HepG2 (cell line): Measurements from ENCODE around the gene ALPL. TPM values are rescaled to one million over a fixed set of nuclear protein-coding genes. Genes with fewer than 3 reads are reported as not detected.

Source experiments
- ATAC-seq: fragments of 200-7000 bp; cut with Tn5 transposase; 3 replicates; pipeline ENCODE4 v1.9.1; 2020; ENCODE audit warnings: mild to moderate bottlenecking, moderate library complexity
- BruUV-seq: library from RNA; stranded (reverse); fragments of 400-500 nt; replicated peaks from 2 replicates; lab custom pipeline; 2021; lab: Mats Ljungman, UMichigan
- CTCF ChIA-PET: fragments of 300-600 bp; formaldehyde crosslinking; extraction: SDS; loops from one replicate; lab custom pipeline; 2021; ENCODE audit warnings: low total read pairs, inconsistent platforms, low intra/inter-chr PET ratio; lab: Yijun Ruan, JAX
- POLR2A ChIA-PET: fragments of 350-600 bp; sonication (Branson Sonifier 250); formaldehyde crosslinking; loops from one replicate; lab custom pipeline; 2020; ENCODE audit warnings: antibody characterized with exemption, inconsistent platforms; lab: Yijun Ruan, JAX
- DNase-seq: peaks from one replicate; pipeline ENCODE4 v3.0.0-alpha.2; 2015; ENCODE audit warnings: low spot score
- FAIRE-seq: peaks from 3 replicates; lab custom pipeline; 2011; peaks lifted over from hg19 to GRCh38; lab: Jason Lieb, UNC
- H2AFZ ChIP-seq: one replicate; pipeline ENCODE4 v1.6.1; 2011; ENCODE audit warnings: low read length, inconsistent platforms
- H3K27ac ChIP-seq: fragments of 300-600 bp; 3 replicates; pipeline ENCODE4 v1.8.0; 2011; ENCODE audit warnings: mixed run types, mild to moderate bottlenecking, mixed read lengths, low read length, inconsistent platforms; ENCODE audit not compliant: insufficient read depth; ENCODE audit errors: extremely low read length
- H3K27me3 ChIP-seq, 2 experiments: fragments of 200-600 bp in 1 of 2; 2 replicates in 1 of 2; 3 replicates in 1 of 2; pipeline versions ENCODE4 v1.6.0 to v1.8.0; 2011; ENCODE audit warnings: low read length in 2 of 2, mild to moderate bottlenecking in 2 of 2, moderate library complexity in 2 of 2, inconsistent platforms in 1 of 2; ENCODE audit not compliant: insufficient read depth in 2 of 2, control insufficient read depth in 1 of 2
- H3K36me3 ChIP-seq, 2 experiments: fragments of 200-600 bp in 1 of 2; replicated peaks in 1 of 2; 2 replicates in 1 of 2; 3 replicates in 1 of 2; pipeline versions ENCODE4 v1.5.1 to v1.8.0; 2011; ENCODE audit warnings: low read length in 2 of 2, inconsistent platforms in 1 of 2; ENCODE audit not compliant: insufficient read depth in 2 of 2, control insufficient read depth in 1 of 2
- H3K4me1 ChIP-seq: 2 replicates; pipeline ENCODE4 v1.5.1; 2012; ENCODE audit warnings: low read length, inconsistent platforms; ENCODE audit not compliant: insufficient read depth
- H3K4me2 ChIP-seq: 2 replicates; pipeline ENCODE4 v1.6.0; 2011; ENCODE audit warnings: low read depth, low read length, inconsistent platforms
- H3K4me3 ChIP-seq, 3 experiments: fragments of 200-600 bp in 1 of 3; sonication (generic), shearing (Covaris generic) in 1 of 3; replicated peaks in 1 of 3; 2 replicates each; pipeline ENCODE4 v1.5.1; 2011 to 2016; ENCODE audit warnings: low read length in 3 of 3, inconsistent platforms in 2 of 3, low read depth in 2 of 3, mild to moderate bottlenecking in 2 of 3, control low read depth in 1 of 3, mixed read lengths in 1 of 3; ENCODE audit not compliant: insufficient read depth in 1 of 3
- H3K79me2 ChIP-seq: one replicate; pipeline ENCODE4 v1.6.1; 2011; ENCODE audit warnings: low read length, inconsistent platforms; ENCODE audit not compliant: insufficient read depth
- H3K9ac ChIP-seq: 2 replicates; pipeline ENCODE4 v1.6.0; 2011; ENCODE audit warnings: mild to moderate bottlenecking, low read depth, low read length, inconsistent platforms; ENCODE audit not compliant: insufficient read depth
- H3K9me3 ChIP-seq: 2 replicates; pipeline ENCODE4 v1.5.1; 2012; ENCODE audit warnings: mild to moderate bottlenecking, low read length
- H4K20me1 ChIP-seq: 2 replicates; pipeline ENCODE4 v1.6.0; 2011; ENCODE audit warnings: inconsistent platforms, mild to moderate bottlenecking, low read length, moderate library complexity; ENCODE audit not compliant: insufficient read depth
- ATF1 ChIP-seq: IDR thresholded peaks from 2 replicates; pipeline ENCODE4 v1.6.1; 2016; ENCODE audit warnings: mild to moderate bottlenecking, control low read depth
- ATF4 ChIP-seq, 2 experiments: fragments of 450-650 bp in 1 of 2; sonication (generic) in 1 of 2; formaldehyde crosslinking; IDR thresholded peaks; 2 replicates each; pipeline versions ENCODE4 v1.5.0 to v1.8.0; 2020 to 2022; ENCODE audit warnings: mild to moderate bottlenecking in 1 of 2, missing genetic modification reagents in 1 of 2
- EED ChIP-seq: sonication (generic); formaldehyde crosslinking; IDR thresholded peaks from 2 replicates; pipeline ENCODE4 v1.5.0; 2020; ENCODE audit warnings: mild to moderate bottlenecking, missing genetic modification reagents
- GABPB1 ChIP-seq: IDR thresholded peaks from 2 replicates; pipeline ENCODE4 v1.6.1; 2016; ENCODE audit warnings: mild to moderate bottlenecking, missing genetic modification reagents, moderate library complexity, missing compliant biosample characterization
- HOXA5 ChIP-seq: sonication (generic); formaldehyde crosslinking; IDR thresholded peaks from 2 replicates; pipeline ENCODE4 v1.4.0; 2020; ENCODE audit warnings: missing genetic modification reagents
- HOXA7 ChIP-seq: sonication (generic); formaldehyde crosslinking; IDR thresholded peaks from 2 replicates; pipeline ENCODE4 v1.8.1; 2022; ENCODE audit warnings: mild to moderate bottlenecking, missing genetic modification reagents, moderate library complexity
- KDM5A ChIP-seq: fragments of 200-600 bp; sonication (generic); IDR thresholded peaks from 2 replicates; pipeline ENCODE4 v1.7.0; 2018; ENCODE audit warnings: antibody characterized with exemption, mild to moderate bottlenecking, low read length, borderline replicate concordance
- KLF11 ChIP-seq: IDR thresholded peaks from 2 replicates; pipeline ENCODE4 v1.6.1; 2016; ENCODE audit warnings: missing compliant biosample characterization
- NBN ChIP-seq: fragments of 450-650 bp; conservative IDR thresholded peaks from 2 replicates; pipeline ENCODE4 v1.6.1; 2017
- SAFB2 ChIP-seq: sonication (generic); formaldehyde crosslinking; IDR thresholded peaks from 2 replicates; pipeline ENCODE4 v1.5.1; 2020; ENCODE audit warnings: missing genetic modification reagents, low read depth, mild to moderate bottlenecking, borderline replicate concordance
- SATB2 ChIP-seq: sonication (generic); formaldehyde crosslinking; IDR thresholded peaks from 2 replicates; pipeline ENCODE4 v1.5.0; 2020; ENCODE audit warnings: missing genetic modification reagents
- TAF1 ChIP-seq: sonication (generic); formaldehyde crosslinking; IDR thresholded peaks from 2 replicates; pipeline ENCODE4 v1.4.0; 2020; ENCODE audit warnings: missing genetic modification reagents
- ZBTB49 ChIP-seq: sonication (generic); formaldehyde crosslinking; IDR thresholded peaks from 2 replicates; pipeline ENCODE4 v1.4.0; 2020; ENCODE audit warnings: missing genetic modification reagents, borderline replicate concordance
- ZNF143 ChIP-seq: sonication (generic); formaldehyde crosslinking; IDR thresholded peaks from 2 replicates; pipeline ENCODE4 v1.4.0; 2020; ENCODE audit warnings: missing genetic modification reagents
- ZNF451 ChIP-seq: sonication (generic); formaldehyde crosslinking; IDR thresholded peaks from 2 replicates; pipeline ENCODE4 v1.5.0; 2020; ENCODE audit warnings: mild to moderate bottlenecking, missing genetic modification reagents
- ZNF576 ChIP-seq: sonication (generic); formaldehyde crosslinking; IDR thresholded peaks from 2 replicates; pipeline ENCODE4 v1.4.0; 2020; ENCODE audit warnings: mild to moderate bottlenecking, missing genetic modification reagents
- ZNF652 ChIP-seq: IDR thresholded peaks from 2 replicates; pipeline ENCODE4 v1.6.1; 2016; ENCODE audit warnings: low read depth, borderline replicate concordance
- ZZZ3 ChIP-seq: sonication (generic); formaldehyde crosslinking; IDR thresholded peaks from 2 replicates; pipeline ENCODE4 v1.4.0; 2020; ENCODE audit warnings: missing genetic modification reagents, mild to moderate bottlenecking, borderline replicate concordance
- WGBS: methylation state at CpG from one replicate; pipeline ENCODE4 v1.1.6; 2017; ENCODE audit warnings: low lambda C conversion rate; 5-methylcytosine and 5-hydroxymethylcytosine counted together
- in situ Hi-C: cut with HindIII; loops from 2 replicates; pipeline ENCODE4 v1.10.0; 2017; ENCODE audit warnings: low pct_unique_long_range_greater_than_20kb; ENCODE audit not compliant: extremely low pct_ligation_motif_present
- intact Hi-C: fragments of 100-400 bp; cut with micrococcal nuclease; formaldehyde crosslinking; loops from one replicate; pipeline ENCODE4 v1.10.0; 2022; ENCODE audit not compliant: unreplicated experiment
- polyA plus RNA-seq, 8 experiments: library from polyadenylated mRNA; depleted of rRNA in 3 of 8; stranded (reverse) in 7 of 8; unstranded in 1 of 8; fragments of >200 nt; fragmentation: Illumina TruSeq in 4 of 8; extraction: Trizol in 4 of 8; gene quantifications; 2 replicates each; pipeline versions ENCODE4 v1.2.1 to v1.2.3, GENCODE V29; 2011 to 2016; ENCODE audit warnings: low read depth in 4 of 8, missing spikeins in 1 of 8, mixed read lengths in 1 of 8; ENCODE audit not compliant: insufficient read depth in 1 of 8
- total RNA-seq, 5 experiments: library from RNA; depleted of rRNA; stranded (reverse); fragments of >200 nt; fragmentation: Illumina TruSeq; extraction: Trizol; gene quantifications; 2 replicates each; pipeline ENCODE4 v1.2.3, GENCODE V29; 2016; ENCODE audit warnings: low read depth in 1 of 5

The ALPL gene
- total and polyA plus RNA-seq, 2 of the 13 experiments (the other 11 are each of a cell fraction or from before 2014, with no cell fraction given) = 0.12 TPM; not detected in 1

- intact Hi-C loops = loop anchor here (10.0 kb wide), 1 partner anchor 257 kb away; no protein-coding TSS in a partner anchor
- no peak for ATAC-seq
- H3K27me3 ChIP-seq = peaks cover 0 to 3% of the 10 kb centered on the region in 2 experiments; a peak in 1 of 5 replicates
- no peak for FAIRE-seq
- H3K79me2 ChIP-seq = no peaks in the 10 kb centered on the region
- H3K4me3 ChIP-seq = no peak overlapping the region
- H3K27ac ChIP-seq = no peak overlapping the region
- H3K9me3 ChIP-seq = no peaks in the 10 kb centered on the region
- POLR2A ChIA-PET = no interaction called here
- H3K9ac ChIP-seq = no peak overlapping the region
- DNase-seq = no peak
- no peak overlapping the region for H3K4me2 ChIP-seq
- no TSS peak for BruUV-seq
- 0 out of 2 replicates have a peak, but pooled peaks cover 6% of the 10 kb centered on the region for H3K4me1 ChIP-seq
- CTCF ChIA-PET = no interaction called here
- TF ChIP-seq ZNF576 (CRISPR knock-in tag) (no peak), KDM5A (no peak), GABPB1 (CRISPR knock-in tag) (no peak), EED (CRISPR knock-in tag) (no peak), ATF4 (CRISPR knock-in tag; IDR thresholded peaks at IDR 0.05) (no peak), ZNF652 (CRISPR knock-in tag) (no peak), ZNF451 (CRISPR knock-in tag) (no peak), KLF11 (CRISPR knock-in tag) (no peak), HOXA7 (CRISPR knock-in tag) (no peak), TAF1 (CRISPR knock-in tag) (no peak), SAFB2 (CRISPR knock-in tag) (no peak), HOXA5 (no peak), NBN (no peak), ZZZ3 (CRISPR knock-in tag) (no peak), SATB2 (CRISPR knock-in tag) (no peak), ZBTB49 (CRISPR knock-in tag) (no peak), ZNF143 (no peak), ATF1 (CRISPR knock-in tag) (no peak)
- no peak overlapping the region for H2AFZ ChIP-seq
- H4K20me1 ChIP-seq = no peaks in the 10 kb centered on the region
- in situ Hi-C loops = loop anchor here (5.0 to 25.0 kb wide), 2 partner anchors 120 to 255 kb away; no protein-coding TSS in a partner anchor
- no peaks in the 10 kb centered on the region for H3K36me3 ChIP-seq
- WGBS = 31% methylated on average over 2 of the region's 4 CpGs
Observed at GRCh38 chr1:21492356-21492625, 16.9 kb upstream of the ALPL start.
